ENCODE results near the gene MRM2.
"Not testable (repeated sequence)": the region's sequence is repeated elsewhere in the genome, so short reads cannot be mapped to it uniquely, and the experiment has no call there.

MRM2 gene

DNA sequence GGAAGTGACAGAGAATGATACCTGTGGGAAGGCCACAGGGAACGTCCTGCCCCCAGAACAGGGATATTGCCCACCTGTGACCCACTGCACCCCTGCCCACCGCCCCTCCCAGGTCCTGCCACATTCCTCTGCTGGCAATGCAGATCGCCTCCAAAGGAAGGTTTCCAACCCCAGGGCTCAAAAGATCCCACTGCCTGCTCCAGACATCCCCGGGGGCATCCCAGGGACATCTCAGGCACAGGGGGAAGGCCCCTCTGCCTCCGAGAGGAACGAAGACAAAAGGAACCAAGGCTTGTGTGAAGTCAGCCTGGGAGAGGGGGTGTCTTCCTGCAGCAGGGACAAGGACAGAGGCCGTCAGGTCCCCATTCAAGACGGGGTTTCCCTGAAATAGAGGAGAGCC, 28.5 kb upstream of the MRM2 start (continued):
- no peak for TF ChIP-seq ZNF548 (tag by site-specific recombination; IDR thresholded peaks at IDR 0.05)
- TF ChIP-seq ZSCAN30 (tag by site-specific recombination; IDR thresholded peaks at IDR 0.05) = no peak
- TF ChIP-seq PRDM2 (tag by site-specific recombination; IDR thresholded peaks at IDR 0.05; ENCODE audit: borderline replicate concordance) = no peak
- TF ChIP-seq SALL2 (tag by site-specific recombination; IDR thresholded peaks at IDR 0.05; ENCODE audit: borderline replicate concordance) = no peak
- no peak for TF ChIP-seq ZNF362 (tag by site-specific recombination; IDR thresholded peaks at IDR 0.05)
- TF ChIP-seq ZNF777 (tag by site-specific recombination; IDR thresholded peaks at IDR 0.05; ENCODE audit: borderline replicate concordance) = no peak
- TF ChIP-seq, protein P1, sequence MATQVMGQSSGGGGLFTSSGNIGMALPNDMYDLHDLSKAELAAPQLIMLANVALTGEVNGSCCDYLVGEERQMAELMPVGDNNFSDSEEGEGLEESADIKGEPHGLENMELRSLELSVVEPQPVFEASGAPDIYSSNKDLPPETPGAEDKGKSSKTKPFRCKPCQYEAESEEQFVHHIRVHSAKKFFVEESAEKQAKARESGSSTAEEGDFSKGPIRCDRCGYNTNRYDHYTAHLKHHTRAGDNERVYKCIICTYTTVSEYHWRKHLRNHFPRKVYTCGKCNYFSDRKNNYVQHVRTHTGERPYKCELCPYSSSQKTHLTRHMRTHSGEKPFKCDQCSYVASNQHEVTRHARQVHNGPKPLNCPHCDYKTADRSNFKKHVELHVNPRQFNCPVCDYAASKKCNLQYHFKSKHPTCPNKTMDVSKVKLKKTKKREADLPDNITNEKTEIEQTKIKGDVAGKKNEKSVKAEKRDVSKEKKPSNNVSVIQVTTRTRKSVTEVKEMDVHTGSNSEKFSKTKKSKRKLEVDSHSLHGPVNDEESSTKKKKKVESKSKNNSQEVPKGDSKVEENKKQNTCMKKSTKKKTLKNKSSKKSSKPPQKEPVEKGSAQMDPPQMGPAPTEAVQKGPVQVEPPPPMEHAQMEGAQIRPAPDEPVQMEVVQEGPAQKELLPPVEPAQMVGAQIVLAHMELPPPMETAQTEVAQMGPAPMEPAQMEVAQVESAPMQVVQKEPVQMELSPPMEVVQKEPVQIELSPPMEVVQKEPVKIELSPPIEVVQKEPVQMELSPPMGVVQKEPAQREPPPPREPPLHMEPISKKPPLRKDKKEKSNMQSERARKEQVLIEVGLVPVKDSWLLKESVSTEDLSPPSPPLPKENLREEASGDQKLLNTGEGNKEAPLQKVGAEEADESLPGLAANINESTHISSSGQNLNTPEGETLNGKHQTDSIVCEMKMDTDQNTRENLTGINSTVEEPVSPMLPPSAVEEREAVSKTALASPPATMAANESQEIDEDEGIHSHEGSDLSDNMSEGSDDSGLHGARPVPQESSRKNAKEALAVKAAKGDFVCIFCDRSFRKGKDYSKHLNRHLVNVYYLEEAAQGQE (tag by site-specific recombination; IDR thresholded peaks at IDR 0.05) = no peak
- TF ChIP-seq ZNF416 (tag by site-specific recombination; IDR thresholded peaks at IDR 0.05) = no peak
- no peak for TF ChIP-seq WT1 (tag by site-specific recombination; IDR thresholded peaks at IDR 0.05)
- TF ChIP-seq ZBTB49 (tag by site-specific recombination; IDR thresholded peaks at IDR 0.05; ENCODE audit: low read depth) = no peak

DNA sequence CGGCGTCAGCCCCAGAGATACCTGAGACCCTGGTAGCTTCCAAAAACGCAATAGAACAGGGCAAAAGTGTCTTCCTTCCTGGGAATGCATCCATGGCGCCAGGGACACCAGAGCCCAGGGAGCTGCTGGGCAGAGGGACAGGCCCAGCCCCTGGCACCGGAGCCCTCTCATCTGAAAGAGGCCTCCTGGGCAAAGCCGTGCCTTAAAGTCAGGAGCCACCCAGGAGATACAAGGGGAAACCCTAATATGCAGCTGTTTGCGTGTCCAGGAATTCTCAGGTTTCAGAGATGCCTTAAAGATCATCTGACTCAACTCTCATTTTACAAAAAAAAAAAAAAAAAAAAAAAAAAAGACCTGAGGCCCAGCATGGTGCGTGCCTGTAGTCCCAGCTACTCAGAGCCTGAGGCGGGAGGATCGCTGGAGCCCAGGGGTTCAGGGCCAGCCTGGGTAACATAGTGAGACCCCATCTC, 28.0 kb upstream of the MRM2 start:
- POLR2A ChIA-PET = interaction anchor here (1.0 kb wide), 1 partner anchor 9 kb away, joined by 3 read pairs; no protein-coding TSS in a partner anchor
- peaks cover 0 to 4% of the 10 kb centered on the region in 2 experiments; a peak in 1 of 3 replicates for H3K36me3 ChIP-seq (ENCODE audit: control insufficient read depth in 2 of 2, insufficient read depth in 1 of 2, low read length in 2 of 2)
- CTCF ChIA-PET = no interaction called here
- TF ChIP-seq ZNF510 (tag by site-specific recombination; IDR thresholded peaks at IDR 0.05; ENCODE audit: insufficient replicate concordance) = no peak
- no peaks in the 10 kb centered on the region for H3K4me1 ChIP-seq (ENCODE audit: control insufficient read depth, insufficient read depth, low read length)
- H3K27ac ChIP-seq (ENCODE audit: extremely low read depth, low read depth, low read length) = no peak overlapping the region
- no peak overlapping the region for H3K4me3 ChIP-seq (ENCODE audit: low read depth, low read length)
- no peaks in the 10 kb centered on the region for H3K9me3 ChIP-seq (ENCODE audit: control insufficient read depth, insufficient read depth, low read depth, low read length)

DNA sequence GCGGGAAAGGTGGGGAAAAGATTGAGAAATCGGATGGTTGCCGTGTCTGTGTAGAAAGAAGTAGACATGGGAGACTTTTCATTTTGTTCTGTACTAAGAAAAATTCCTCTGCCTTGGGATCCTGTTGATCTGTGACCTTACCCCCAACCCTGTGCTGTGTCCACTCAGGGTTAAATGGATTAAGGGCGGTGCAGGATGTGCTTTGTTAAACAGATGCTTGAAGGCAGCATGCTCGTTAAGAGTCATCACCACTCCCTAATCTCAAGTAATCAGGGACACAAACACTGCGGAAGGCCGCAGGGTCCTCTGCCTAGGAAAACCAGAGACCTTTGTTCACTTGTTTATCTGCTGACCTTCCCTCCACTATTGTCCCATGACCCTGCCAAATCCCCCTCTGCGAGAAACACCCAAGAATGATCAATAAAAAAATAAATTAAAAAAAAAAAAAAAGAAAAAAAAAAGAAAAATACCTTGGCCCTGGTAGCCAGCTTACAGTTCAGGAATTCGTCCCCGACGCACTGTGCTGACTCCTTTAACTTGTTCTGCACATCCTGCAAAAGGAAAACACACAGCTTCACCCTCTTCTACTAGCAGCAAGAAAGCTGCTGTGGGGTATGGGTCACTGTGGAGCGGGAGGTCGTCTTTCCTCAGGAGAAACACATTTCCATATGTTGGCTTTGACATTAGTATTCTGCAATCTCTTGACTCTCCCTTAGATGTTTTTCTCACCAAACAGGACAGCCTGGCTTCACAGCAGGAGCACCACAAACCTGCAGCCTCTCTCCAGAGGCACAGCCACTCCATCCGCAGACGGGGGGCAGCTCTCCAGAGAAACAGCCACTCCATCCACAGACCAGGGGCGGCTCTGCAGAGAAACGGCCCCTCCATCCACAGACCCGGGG, 27.3 kb upstream of the MRM2 start:
- H3K4me1 ChIP-seq (ENCODE audit: control insufficient read depth, insufficient read depth, low read length); H3K4me3 ChIP-seq (ENCODE audit: low read depth, low read length); H3K36me3 ChIP-seq (ENCODE audit: control insufficient read depth in 2 of 2, insufficient read depth in 1 of 2, low read length in 2 of 2); CTCF ChIA-PET; H3K27ac ChIP-seq (ENCODE audit: extremely low read depth, low read depth, low read length); H3K9me3 ChIP-seq (ENCODE audit: control insufficient read depth, insufficient read depth, low read depth, low read length): not testable (repeated sequence)
- POLR2A ChIA-PET = interaction anchor here (1.0 kb wide), 1 partner anchor 8 kb away, joined by 3 read pairs; no protein-coding TSS in a partner anchor
